HepG2 (cell line): ENCODE measurements around the gene INAFM1. TPM values are rescaled to one million over a fixed set of nuclear protein-coding genes. Genes with fewer than 3 reads are reported as not detected.

Experiments used
- FOXK1 ChIP-seq: sonication (generic); formaldehyde crosslinking; IDR thresholded peaks from 2 replicates; pipeline ENCODE4 v1.4.0; 2020; ENCODE audit warnings: low read depth, missing genetic modification reagents, borderline replicate concordance
- FOXO1 ChIP-seq: sonication (generic); formaldehyde crosslinking; IDR thresholded peaks from 2 replicates; pipeline ENCODE4 v1.4.0; 2020; ENCODE audit warnings: missing genetic modification reagents
- JUN ChIP-seq: sonication (generic); formaldehyde crosslinking; IDR thresholded peaks from 2 replicates; pipeline ENCODE4 v1.4.0; 2020; ENCODE audit warnings: mild to moderate bottlenecking, missing genetic modification reagents
- MYC ChIP-seq: sonication (generic); formaldehyde crosslinking; IDR thresholded peaks from 2 replicates; pipeline ENCODE4 v1.9.0; 2021; ENCODE audit warnings: missing genetic modification reagents, borderline replicate concordance
- NR2C2 ChIP-seq: sonication (generic); formaldehyde crosslinking; IDR thresholded peaks from 2 replicates; pipeline ENCODE4 v1.4.0; 2020; ENCODE audit warnings: missing genetic modification reagents, mild to moderate bottlenecking, moderate library complexity, borderline replicate concordance
- TAF1 ChIP-seq: sonication (generic); formaldehyde crosslinking; IDR thresholded peaks from 2 replicates; pipeline ENCODE4 v1.4.0; 2020; ENCODE audit warnings: missing genetic modification reagents
- ZBTB37 ChIP-seq: sonication (generic); formaldehyde crosslinking; IDR thresholded peaks from 2 replicates; pipeline ENCODE4 v1.4.0; 2020; ENCODE audit warnings: mild to moderate bottlenecking, missing genetic modification reagents
- ZBTB42 ChIP-seq: sonication (generic); formaldehyde crosslinking; IDR thresholded peaks from 2 replicates; pipeline ENCODE4 v1.5.0; 2020; ENCODE audit warnings: mild to moderate bottlenecking, missing genetic modification reagents
- ZEB1 ChIP-seq: IDR thresholded peaks from 2 replicates; pipeline ENCODE4 v1.6.1; 2012; ENCODE audit warnings: mild to moderate bottlenecking, low read depth, inconsistent platforms; ENCODE audit not compliant: insufficient replicate concordance
- ZNF101 ChIP-seq: sonication (generic); formaldehyde crosslinking; IDR thresholded peaks from 2 replicates; pipeline ENCODE4 v1.4.0; 2020; ENCODE audit warnings: mild to moderate bottlenecking, low read depth, missing genetic modification reagents, borderline replicate concordance
- ZNF264 ChIP-seq: sonication (generic); formaldehyde crosslinking; IDR thresholded peaks from 2 replicates; pipeline ENCODE4 v1.4.0; 2020; ENCODE audit warnings: missing genetic modification reagents
- ZNF333 ChIP-seq: sonication (generic); formaldehyde crosslinking; IDR thresholded peaks from 2 replicates; pipeline ENCODE4 v1.4.0; 2020; ENCODE audit warnings: mild to moderate bottlenecking, missing genetic modification reagents, borderline replicate concordance
- ZNF414 ChIP-seq: sonication (generic); formaldehyde crosslinking; IDR thresholded peaks from 2 replicates; pipeline ENCODE4 v1.5.0; 2020; ENCODE audit warnings: missing genetic modification reagents
- ZNF574 ChIP-seq: sonication (generic); formaldehyde crosslinking; IDR thresholded peaks from 2 replicates; pipeline ENCODE4 v1.4.0; 2020; ENCODE audit warnings: missing genetic modification reagents
- ZNF672 ChIP-seq: sonication (generic); formaldehyde crosslinking; IDR thresholded peaks from 2 replicates; pipeline ENCODE4 v1.8.1; 2022; ENCODE audit warnings: missing genetic modification reagents
- polyA plus RNA-seq, 8 experiments: library from polyadenylated mRNA; depleted of rRNA in 3 of 8; stranded (reverse) in 7 of 8; unstranded in 1 of 8; fragments of >200 nt; fragmentation: Illumina TruSeq in 4 of 8; extraction: Trizol in 4 of 8; gene quantifications; 2 replicates each; pipeline versions ENCODE4 v1.2.1 to v1.2.3, GENCODE V29; 2011 to 2016; ENCODE audit warnings: low read depth in 4 of 8, missing spikeins in 1 of 8, mixed read lengths in 1 of 8; ENCODE audit not compliant: insufficient read depth in 1 of 8
- total RNA-seq, 5 experiments: library from RNA; depleted of rRNA; stranded (reverse); fragments of >200 nt; fragmentation: Illumina TruSeq; extraction: Trizol; gene quantifications; 2 replicates each; pipeline ENCODE4 v1.2.3, GENCODE V29; 2016; ENCODE audit warnings: low read depth in 1 of 5
- TF ChIP-seq, protein P1 (sequence below): sonication (generic); formaldehyde crosslinking; IDR thresholded peaks from 2 replicates; pipeline ENCODE4 v1.5.0; 2020; ENCODE audit warnings: mild to moderate bottlenecking, missing genetic modification reagents, borderline replicate concordance
- TF ChIP-seq, protein P2 (sequence below): sonication (generic); formaldehyde crosslinking; IDR thresholded peaks from 2 replicates; pipeline ENCODE4 v1.8.0; 2022; ENCODE audit warnings: low read depth, missing genetic modification reagents
- TF ChIP-seq, protein P3 (sequence below): IDR thresholded peaks from 2 replicates; pipeline ENCODE4 v1.6.1; 2016; ENCODE audit warnings: control low read depth

INAFM1 gene
- total and polyA plus RNA-seq, 2 of the 13 experiments (the other 11 are each of a cell fraction or from before 2014, with no cell fraction given), result 0.88 to 1.9 TPM

DNA sequence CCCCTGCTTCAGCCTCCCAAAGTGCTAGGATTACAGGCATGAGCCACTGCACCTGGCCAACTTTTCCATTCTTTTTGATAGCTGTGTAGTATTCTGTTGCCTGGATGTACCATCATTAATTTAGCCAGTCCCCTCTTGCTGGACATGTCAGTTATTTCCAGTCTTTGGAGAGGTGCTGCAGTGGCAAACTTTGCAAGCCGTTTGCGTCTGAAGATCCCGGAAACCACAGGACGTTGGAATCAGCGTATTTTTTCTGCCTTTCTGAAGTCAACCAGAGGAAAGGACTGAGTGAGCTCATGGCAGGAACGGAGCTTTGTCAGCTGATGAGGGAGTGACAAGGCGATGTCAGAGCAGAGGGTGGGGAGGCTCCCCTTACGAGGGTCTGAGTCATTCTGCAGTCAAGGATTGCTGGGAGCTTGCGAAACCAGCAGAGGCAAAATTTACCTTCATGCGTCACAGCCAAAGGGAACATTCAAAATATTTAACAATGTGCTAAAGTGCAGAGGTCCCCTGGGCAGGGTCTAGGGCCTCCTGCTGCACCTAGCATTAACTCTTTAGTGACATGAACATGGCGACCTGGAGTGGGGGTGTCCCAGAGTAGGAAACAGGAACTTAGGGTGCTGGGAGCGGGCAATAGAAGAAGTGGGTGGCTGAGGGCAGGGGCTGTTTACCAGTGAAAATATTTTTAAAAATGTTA, 40.6 kb downstream of the INAFM1 start (continued):
- TF ChIP-seq ZBTB37 (CRISPR knock-in tag) (0 out of 2 replicates have a peak, but pooled peaks have one; percentile 26), ZNF672 (no peak), ZNF264 (peak; percentile 77; the same call in 1 of the 2 replicates), ZEB1 (peak; percentile 84), TAF1 (CRISPR knock-in tag) (no peak), ZNF414 (CRISPR knock-in tag) (no peak), ZNF574 (peak; percentile 76), MYC (peak; percentile 60), ZNF333 (CRISPR knock-in tag) (no peak), JUN (CRISPR knock-in tag) (peak; percentile 94; the same call in 1 of the 2 replicates), FOXK1 (CRISPR knock-in tag) (peak; percentile 61; the same call in 1 of the 2 replicates), FOXO1 (CRISPR knock-in tag) (peak; percentile 93), ZBTB42 (0 out of 2 replicates have a peak, but pooled peaks have one; percentile 44), ZNF101 (CRISPR knock-in tag) (no peak), NR2C2 (CRISPR knock-in tag) (peak; percentile 76)
- TF ChIP-seq, protein P1, sequence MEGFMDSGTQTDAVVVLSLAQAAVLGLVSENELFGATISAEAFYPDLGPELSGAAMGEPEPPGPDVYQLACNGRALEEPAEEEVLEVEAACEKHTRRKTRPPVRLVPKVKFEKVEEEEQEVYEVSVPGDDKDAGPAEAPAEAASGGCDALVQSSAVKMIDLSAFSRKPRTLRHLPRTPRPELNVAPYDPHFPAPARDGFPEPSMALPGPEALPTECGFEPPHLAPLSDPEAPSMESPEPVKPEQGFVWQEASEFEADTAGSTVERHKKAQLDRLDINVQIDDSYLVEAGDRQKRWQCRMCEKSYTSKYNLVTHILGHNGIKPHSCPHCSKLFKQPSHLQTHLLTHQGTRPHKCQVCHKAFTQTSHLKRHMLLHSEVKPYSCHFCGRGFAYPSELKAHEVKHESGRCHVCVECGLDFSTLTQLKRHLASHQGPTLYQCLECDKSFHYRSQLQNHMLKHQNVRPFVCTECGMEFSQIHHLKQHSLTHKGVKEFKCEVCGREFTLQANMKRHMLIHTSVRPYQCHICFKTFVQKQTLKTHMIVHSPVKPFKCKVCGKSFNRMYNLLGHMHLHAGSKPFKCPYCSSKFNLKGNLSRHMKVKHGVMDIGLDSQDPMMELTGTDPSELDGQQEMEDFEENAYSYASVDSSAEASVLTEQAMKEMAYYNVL (CRISPR knock-in tag), result peak; percentile 64; the same call in 1 of the 2 replicates
- TF ChIP-seq, protein P2, sequence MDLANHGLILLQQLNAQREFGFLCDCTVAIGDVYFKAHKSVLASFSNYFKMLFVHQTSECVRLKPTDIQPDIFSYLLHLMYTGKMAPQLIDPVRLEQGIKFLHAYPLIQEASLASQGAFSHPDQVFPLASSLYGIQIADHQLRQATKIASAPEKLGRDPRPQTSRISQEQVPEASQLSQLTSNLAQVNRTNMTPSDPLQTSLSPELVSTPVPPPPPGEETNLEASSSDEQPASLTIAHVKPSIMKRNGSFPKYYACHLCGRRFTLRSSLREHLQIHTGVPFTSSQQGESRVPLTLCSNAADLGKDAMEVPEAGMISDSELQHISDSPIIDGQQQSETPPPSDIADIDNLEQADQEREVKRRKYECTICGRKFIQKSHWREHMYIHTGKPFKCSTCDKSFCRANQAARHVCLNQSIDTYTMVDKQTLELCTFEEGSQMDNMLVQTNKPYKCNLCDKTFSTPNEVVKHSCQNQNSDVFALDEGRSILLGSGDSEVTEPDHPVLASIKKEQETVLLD, result 0 out of 2 replicates have a peak, but pooled peaks have one; percentile 39
- TF ChIP-seq, protein P3, sequence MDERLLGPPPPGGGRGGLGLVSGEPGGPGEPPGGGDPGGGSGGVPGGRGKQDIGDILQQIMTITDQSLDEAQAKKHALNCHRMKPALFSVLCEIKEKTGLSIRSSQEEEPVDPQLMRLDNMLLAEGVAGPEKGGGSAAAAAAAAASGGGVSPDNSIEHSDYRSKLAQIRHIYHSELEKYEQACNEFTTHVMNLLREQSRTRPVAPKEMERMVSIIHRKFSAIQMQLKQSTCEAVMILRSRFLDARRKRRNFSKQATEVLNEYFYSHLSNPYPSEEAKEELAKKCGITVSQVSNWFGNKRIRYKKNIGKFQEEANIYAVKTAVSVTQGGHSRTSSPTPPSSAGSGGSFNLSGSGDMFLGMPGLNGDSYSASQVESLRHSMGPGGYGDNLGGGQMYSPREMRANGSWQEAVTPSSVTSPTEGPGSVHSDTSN, result peak; percentile 53; the same call in 1 of the 2 replicates
